CD14-positive monocyte (primary cell): ENCODE measurements around the gene AMBRA1. TPM values are rescaled to one million over a fixed set of nuclear protein-coding genes. Genes with fewer than 3 reads are reported as not detected.

Source experiments
- DNase-seq, 3 donors: peaks; one replicate each; pipeline ENCODE4 v3.0.0-alpha.2; 2011 to 2022
- H2AFZ ChIP-seq: 2 replicates; pipeline ENCODE4 v1.6.0; 2012; ENCODE audit warnings: mild to moderate bottlenecking, low read depth, low read length, inconsistent platforms; ENCODE audit not compliant: insufficient read depth, poor library complexity, severe bottlenecking
- H3K27ac ChIP-seq, 2 donors: 1 replicate in 1 of 2; 2 replicates in 1 of 2; pipeline ENCODE4 v1.5.1; 2012 to 2013; ENCODE audit warnings: low read length in 2 of 2, control low read depth in 1 of 2, inconsistent platforms in 1 of 2, low read depth in 1 of 2, mild to moderate bottlenecking in 1 of 2
- H3K27me3 ChIP-seq, 2 donors: one replicate each; pipeline versions ENCODE4 v1.6.0 to v1.6.1; 2011 to 2013; ENCODE audit warnings: low read length in 2 of 2; ENCODE audit not compliant: control insufficient read depth in 2 of 2, insufficient read depth in 2 of 2
- H3K36me3 ChIP-seq, 2 donors: replicated peaks in 1 of 2; 1 replicate in 1 of 2; 2 replicates in 1 of 2; pipeline versions ENCODE4 v1.5.1 to v1.6.1; 2012 to 2013; ENCODE audit warnings: low read length in 2 of 2, control low read depth in 1 of 2, inconsistent platforms in 1 of 2, mild to moderate bottlenecking in 1 of 2; ENCODE audit not compliant: insufficient read depth in 2 of 2, control insufficient read depth in 1 of 2
- H3K4me1 ChIP-seq, 2 donors: 1 replicate in 1 of 2; 2 replicates in 1 of 2; pipeline versions ENCODE4 v1.5.1 to v1.6.1; 2012 to 2013; ENCODE audit warnings: low read length in 2 of 2, control low read depth in 1 of 2, inconsistent platforms in 1 of 2, mild to moderate bottlenecking in 1 of 2, moderate library complexity in 1 of 2; ENCODE audit not compliant: insufficient read depth in 2 of 2, control insufficient read depth in 1 of 2
- H3K4me2 ChIP-seq: replicated peaks from 2 replicates; pipeline ENCODE3; 2012; ENCODE audit warnings: low read length, moderate library complexity, mild to moderate bottlenecking; ENCODE audit not compliant: poor library complexity, severe bottlenecking; ENCODE audit errors: extremely low read depth
- H3K4me3 ChIP-seq, 3 experiments: fragments of 200-600 bp in 1 of 3; sonication (generic) in 1 of 3; replicated peaks in 1 of 3; 1 replicate in 2 of 3; 2 replicates in 1 of 3; pipeline ENCODE4 v1.5.1; 2011 to 2013; ENCODE audit warnings: low read length in 3 of 3, mild to moderate bottlenecking in 3 of 3, control low read depth in 2 of 3, low read depth in 2 of 3, inconsistent platforms in 1 of 3, moderate library complexity in 1 of 3
- H3K79me2 ChIP-seq: 2 replicates; pipeline ENCODE4 v1.6.0; 2012; ENCODE audit warnings: mild to moderate bottlenecking, control low read depth, inconsistent platforms, low read length, moderate library complexity; ENCODE audit not compliant: insufficient read depth
- H3K9ac ChIP-seq: 2 replicates; pipeline ENCODE4 v1.6.0; 2017; ENCODE audit warnings: low read length, mild to moderate bottlenecking; ENCODE audit not compliant: insufficient read depth, poor library complexity, severe bottlenecking
- H3K9me3 ChIP-seq, 2 donors: replicated peaks in 1 of 2; 1 replicate in 1 of 2; 2 replicates in 1 of 2; pipeline versions ENCODE4 v1.5.1 to v1.6.1; 2012 to 2013; ENCODE audit warnings: low read length in 2 of 2, control low read depth in 1 of 2; ENCODE audit not compliant: control insufficient read depth in 1 of 2, insufficient read depth in 1 of 2
- H4K20me1 ChIP-seq: 2 replicates; pipeline ENCODE4 v1.6.0; 2012; ENCODE audit warnings: mild to moderate bottlenecking, low read length, control low read depth, moderate library complexity; ENCODE audit not compliant: insufficient read depth
- H3K27ac Mint-ChIP-seq, 7 donors: one replicate each; pipeline ENCODE4 v1.8.0; 2020; ENCODE audit warnings: mild to moderate bottlenecking in 7 of 7, mixed read lengths in 7 of 7, moderate library complexity in 6 of 7, inconsistent platforms in 2 of 7
- H3K27me3 Mint-ChIP-seq, 3 donors: one replicate each; pipeline ENCODE4 v1.8.0; 2021 to 2022; ENCODE audit warnings: low read depth in 3 of 3, mild to moderate bottlenecking in 3 of 3, mixed read lengths in 3 of 3, moderate library complexity in 3 of 3, inconsistent platforms in 1 of 3
- H3K36me3 Mint-ChIP-seq, 2 donors: one replicate each; pipeline ENCODE4 v1.8.0; 2020; ENCODE audit warnings: mixed read lengths in 2 of 2, inconsistent platforms in 1 of 2, mild to moderate bottlenecking in 1 of 2
- H3K4me1 Mint-ChIP-seq: one replicate; pipeline ENCODE4 v1.8.0; 2020; ENCODE audit warnings: mild to moderate bottlenecking, mixed read lengths
- H3K4me3 Mint-ChIP-seq, 2 donors: one replicate each; pipeline ENCODE4 v1.8.0; 2020; ENCODE audit warnings: mild to moderate bottlenecking in 2 of 2, mixed read lengths in 2 of 2, moderate library complexity in 1 of 2
- H3K9me3 Mint-ChIP-seq, 7 donors: one replicate each; pipeline ENCODE4 v1.8.0; 2020 to 2022; ENCODE audit warnings: mixed read lengths in 7 of 7, mild to moderate bottlenecking in 6 of 7, moderate library complexity in 6 of 7, inconsistent platforms in 2 of 7
- CTCF ChIP-seq: fragments of 200-600 bp; IDR thresholded peaks from one replicate; pipeline ENCODE4 v1.8.0; 2022; ENCODE audit warnings: antibody characterized with exemption, mild to moderate bottlenecking
- WGBS: methylation state at CpG from one replicate; pipeline ENCODE4 v1.1.5; 2013; ENCODE audit warnings: missing lambda C conversion rate; ENCODE audit not compliant: insufficient coverage; 5-methylcytosine and 5-hydroxymethylcytosine counted together
- intact Hi-C, 2 donors: fragments of 100-400 bp; cut with micrococcal nuclease; formaldehyde crosslinking; loops; one replicate each; pipeline versions ENCODE4 v1.15.0 to v1.15.1; 2023
- polyA plus RNA-seq, 3 donors: library from polyadenylated mRNA; depleted of rRNA in 1 of 3; unstranded in 2 of 3; stranded (reverse) in 1 of 3; fragments of 300-500 nt in 2 of 3; fragments of >200 nt in 1 of 3; fragmentation: Illumina TruSeq in 2 of 3; gene quantifications; 1 replicate in 2 of 3; 2 replicates in 1 of 3; pipeline ENCODE4 v1.2.3, GENCODE V29; 2012 to 2021

AMBRA1 gene
- polyA plus RNA-seq, 3 donors, result 2.1 to 6.1 (median 3.8) TPM

- H3K27me3 ChIP-seq, result no peaks in the 10 kb centered on the region
- Mint-ChIP-seq H3K4me1 (peaks cover 85% of the 10 kb centered on the region), H3K27me3 (no peaks in the 10 kb centered on the region), H3K4me3 (no peak overlapping the region), H3K9me3 (no peaks in the 10 kb centered on the region), H3K36me3 (peaks cover 22 to 64% of the 10 kb centered on the region in 2 donors), H3K27ac (peak overlapping the region; percentile 6 to 92 (median 38))
- DNase-seq, result no peak
- H2AFZ ChIP-seq, result no peak overlapping the region
- no peaks in the 10 kb centered on the region for H3K9me3 ChIP-seq
- H3K27ac ChIP-seq, result peak overlapping the region; percentile 25 to 70
- H3K36me3 ChIP-seq, result peaks cover 23 to 51% of the 10 kb centered on the region in 2 donors
- H4K20me1 ChIP-seq, result peaks cover 100% of the 10 kb centered on the region
- peaks cover 72 to 91% of the 10 kb centered on the region in 2 donors for H3K4me1 ChIP-seq
- peaks cover 100% of the 10 kb centered on the region for H3K79me2 ChIP-seq
- WGBS, result 74% methylated on average over 4 of the region's 9 CpGs
- H3K9ac ChIP-seq, result no peak overlapping the region
- H3K4me2 ChIP-seq, result no peak overlapping the region
- intact Hi-C loops, result loop anchor here in 1 of 2 donors (2.0 kb wide), 1 partner anchor 13 kb away; no protein-coding TSS in a partner anchor
- H3K4me3 ChIP-seq, result no peak overlapping the region
- TF ChIP-seq CTCF, result no peak
These were observed 240.1 kb downstream of the AMBRA1 start for GRCh38 chr11:46353698-46354097.

GRCh38 chr11:46352063-46352841 lies 241.6 kb downstream of the AMBRA1 start:
- Mint-ChIP-seq H3K27me3 (no peaks in the 10 kb centered on the region), H3K36me3 (peaks cover 21 to 65% of the 10 kb centered on the region in 2 donors), H3K4me1 (peaks cover 85% of the 10 kb centered on the region), H3K4me3 (no peak overlapping the region), H3K9me3 (no peaks in the 10 kb centered on the region), H3K27ac (peak overlapping the region; percentile 63 to 92 (median 79))
- Histone ChIP-seq H3K4me1 (peaks cover 75 to 91% of the 10 kb centered on the region in 2 donors), H2AFZ (no peak overlapping the region), H3K4me2 (no peak overlapping the region), H3K4me3 (no peak overlapping the region), H3K27ac (peak overlapping the region; percentile 22 to 70), H3K9me3 (no peaks in the 10 kb centered on the region), H3K9ac (peak overlapping the region; percentile 25), H3K36me3 (peaks cover 29 to 51% of the 10 kb centered on the region in 2 donors), H3K79me2 (peaks cover 99% of the 10 kb centered on the region), H4K20me1 (peaks cover 98% of the 10 kb centered on the region), H3K27me3 (no peaks in the 10 kb centered on the region)
- intact Hi-C loops, result loop anchor here in 1 of 2 donors (2.0 kb wide), 1 partner anchor 15 kb away; no protein-coding TSS in a partner anchor
- peak; percentile 46 to 62 (median 58) for DNase-seq
- peak; percentile 99 for TF ChIP-seq CTCF
- WGBS, result 70% methylated on average over 25 of the region's 33 CpGs
